NCI-H69 (cell line): Measurements from ENCODE around the gene SH2D3A.
"Not testable (repeated sequence)": the region's sequence is repeated elsewhere in the genome, so short reads cannot be mapped to it uniquely, and the experiment has no call there.

Experiments used
- DNase-seq: peaks from one replicate; lab custom pipeline; 2025; lab: John Stamatoyannopoulos, UW

The SH2D3A gene

GRCh38 chr19:6788896-6789295 is 21.7 kb upstream of the SH2D3A start:
- no peak for DNase-seq

GRCh38 chr19:6787393-6787792 is 20.2 kb upstream of the SH2D3A start:
- DNase-seq = no peak

- no peak for DNase-seq
These were observed 12.0 kb upstream of the SH2D3A start for GRCh38 chr19:6779206-6779605.

DNA sequence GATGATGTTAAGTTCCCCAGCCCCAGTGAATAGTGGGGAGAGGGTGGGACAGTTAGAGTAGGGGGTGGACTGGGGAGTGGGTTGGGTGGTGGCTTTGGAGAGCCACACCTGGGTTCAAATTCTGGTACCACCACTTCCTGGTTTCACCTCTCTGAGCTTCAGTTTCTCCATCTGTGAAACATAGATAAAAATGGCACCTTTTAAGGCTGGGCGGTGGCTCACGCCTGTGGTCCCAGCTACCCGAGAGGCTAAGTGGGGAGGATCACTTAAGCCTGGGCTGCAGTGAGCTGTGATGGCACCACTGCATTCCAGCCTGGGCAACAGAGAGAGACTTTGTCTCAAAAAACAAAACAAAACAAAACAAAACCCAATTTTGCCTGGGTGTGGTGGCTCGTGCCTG is 11.2 kb upstream of the SH2D3A start:
- DNase-seq = no peak

- DNase-seq = no peak
These were observed 10.2 kb upstream of the SH2D3A start for GRCh38 chr19:6777434-6777833.

DNA sequence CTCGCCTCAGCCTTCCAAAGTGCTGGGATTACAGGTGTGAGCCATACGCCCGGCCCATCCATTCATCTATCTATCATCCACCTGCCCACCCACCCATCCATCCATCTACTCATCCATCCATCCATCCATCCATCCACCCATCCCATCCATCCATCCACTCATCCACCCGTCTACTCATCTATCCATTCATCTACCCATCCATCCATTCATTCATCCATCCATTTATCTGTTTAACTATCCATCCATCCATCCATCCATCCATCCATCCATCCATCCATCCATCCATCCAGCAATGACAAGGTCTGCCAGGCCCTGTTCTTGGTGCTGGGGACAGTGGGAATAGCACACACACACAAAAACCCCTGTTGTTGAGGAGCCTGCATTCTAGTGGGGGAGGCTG is 9.8 kb upstream of the SH2D3A start:
- DNase-seq = no peak

DNA sequence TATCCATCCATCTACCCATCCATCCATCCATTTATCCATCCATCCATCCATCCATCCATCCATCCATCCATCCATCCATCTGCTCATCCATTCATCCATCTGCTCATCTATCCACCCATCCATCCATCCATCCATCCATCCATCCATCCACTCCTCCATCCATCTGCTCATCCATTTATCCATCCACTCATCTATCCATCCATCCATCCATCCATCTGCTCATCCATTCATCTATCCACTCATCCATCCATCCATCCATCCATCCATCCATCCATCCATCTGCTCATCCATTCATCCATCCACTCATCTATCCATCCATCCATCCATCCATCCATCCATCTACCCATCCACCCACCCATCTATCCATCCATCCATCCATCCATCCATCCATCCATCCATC is 8.8 kb upstream of the SH2D3A start:
- not testable (repeated sequence) for DNase-seq

DNA sequence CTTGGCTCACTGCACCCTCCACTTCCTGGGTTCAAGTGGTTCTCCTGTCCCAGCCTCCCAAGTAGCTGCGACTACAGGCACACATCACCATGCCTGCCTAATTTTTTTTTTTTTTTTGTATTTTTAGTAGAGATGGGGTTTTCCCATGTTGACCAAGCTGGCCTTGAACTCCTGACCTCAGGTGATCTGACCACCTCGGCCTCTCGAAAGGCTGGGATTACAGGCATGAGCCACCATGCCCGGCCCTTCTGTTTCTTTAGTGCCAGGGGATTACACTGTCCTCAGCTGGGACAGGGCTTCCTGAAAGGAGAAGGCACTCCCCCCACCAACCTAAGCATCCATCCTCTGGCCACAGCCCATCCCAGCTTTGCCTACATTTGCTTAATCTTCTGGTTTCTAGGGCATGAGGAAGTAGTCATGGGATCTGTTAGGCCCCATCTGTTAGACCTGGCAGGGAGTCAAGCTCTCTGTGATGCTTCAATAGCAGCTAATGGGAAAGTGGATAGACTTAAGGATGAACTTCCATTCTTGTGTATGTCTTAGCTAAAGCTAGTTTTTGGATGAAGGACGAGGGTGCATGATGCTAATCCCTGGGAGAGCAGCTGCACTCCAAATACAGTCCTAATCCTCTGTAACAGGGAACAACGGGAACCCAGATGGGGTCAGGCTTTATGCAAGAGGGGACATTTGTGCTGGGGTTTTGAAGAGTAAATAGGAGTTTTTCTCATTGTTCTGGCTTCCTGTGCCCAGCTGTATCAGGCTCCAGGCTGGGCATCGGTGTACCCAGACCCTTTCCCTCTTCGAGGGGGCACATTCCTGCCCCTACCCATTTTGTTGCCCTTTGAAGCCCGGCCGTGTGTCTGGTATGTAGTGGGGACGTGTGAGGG is 7.8 kb upstream of the SH2D3A start:
- no peak for DNase-seq

DNA sequence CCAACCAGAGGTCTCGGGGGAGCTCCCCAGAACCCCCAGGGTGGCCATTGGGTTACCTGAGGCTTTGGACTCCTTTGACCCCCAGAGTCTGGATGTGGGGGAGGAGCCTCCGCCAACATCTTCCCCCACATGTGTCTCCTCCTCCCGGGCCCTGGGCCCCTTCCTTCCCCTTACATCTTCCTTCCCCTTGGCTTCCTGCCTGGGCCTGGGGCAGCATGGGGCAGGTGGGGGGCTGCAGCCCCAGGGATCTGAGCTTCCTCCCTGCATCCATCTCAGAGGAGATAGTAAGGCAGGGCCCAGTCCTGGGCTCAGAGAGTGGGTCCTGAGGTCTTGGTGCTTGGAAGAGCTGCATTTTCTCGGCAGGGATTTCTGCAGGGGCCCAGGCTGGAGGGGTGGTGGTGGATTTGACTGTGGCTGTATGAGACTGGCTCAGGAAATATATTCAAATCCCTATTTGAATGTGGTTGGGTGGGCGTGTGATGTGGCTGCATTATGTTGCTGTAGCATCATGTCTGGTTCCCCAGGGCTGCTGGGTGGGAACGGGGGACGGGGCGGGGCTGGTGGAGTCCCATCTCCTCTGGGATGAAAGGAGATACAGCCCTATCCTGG is 6.2 kb upstream of the SH2D3A start:
- no peak for DNase-seq

- no peak for DNase-seq
These were observed 5.7 kb upstream of the SH2D3A start for GRCh38 chr19:6772866-6773322.

DNA sequence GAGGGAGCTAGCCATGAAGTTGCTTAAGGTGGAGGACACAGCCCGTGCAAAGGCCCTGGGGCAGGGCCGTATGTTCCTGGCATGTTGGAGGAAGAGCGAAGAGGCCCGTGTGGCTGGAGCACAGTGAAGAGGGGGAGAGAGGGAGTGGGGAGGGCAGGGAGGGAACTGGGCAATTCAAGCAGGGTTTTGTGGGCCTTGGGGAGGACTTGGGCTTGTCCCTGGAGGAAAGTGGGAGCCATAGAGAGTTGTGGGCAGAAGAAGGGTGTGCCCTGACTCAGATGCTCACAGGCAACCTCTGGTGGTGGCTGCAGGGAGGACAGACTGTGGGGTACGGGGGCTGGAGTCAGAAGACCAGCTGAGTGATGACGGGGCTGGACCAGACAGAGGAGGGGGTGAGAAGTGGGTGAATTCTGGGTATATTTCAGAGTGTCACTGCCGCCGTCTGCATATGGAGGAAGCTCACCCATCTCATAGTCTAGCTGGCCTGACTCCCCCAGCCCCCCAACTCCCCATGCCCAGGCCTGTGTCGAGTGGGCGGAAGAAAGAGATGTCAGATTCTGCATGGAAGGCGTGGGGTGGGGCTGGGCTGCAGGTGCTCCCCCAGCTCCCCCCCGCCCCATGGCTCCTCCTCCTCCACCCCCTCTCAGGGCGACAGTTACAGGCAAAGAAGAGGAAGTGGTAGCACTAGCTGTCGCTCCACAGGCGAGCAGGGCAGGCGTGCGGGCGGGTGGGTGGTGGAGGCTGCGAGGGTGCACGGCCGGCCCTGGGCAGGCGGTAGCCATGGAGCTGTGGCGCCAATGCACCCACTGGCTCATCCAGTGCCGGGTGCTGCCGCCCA is 5.0 kb upstream of the SH2D3A start, which contains the start of gene VAV1:
Gene VAV1, plus strand, starts transcription at position 681 of the 838 bp plus-strand sequence. Its CDS starts 100 bp downstream, at position 781.
- DNase-seq = no peak

GRCh38 chr19:6771648-6772027 is 4.4 kb upstream of the SH2D3A start:
- not testable (repeated sequence) for DNase-seq

- DNase-seq = no peak
These were observed 1.9 kb upstream of the SH2D3A start for GRCh38 chr19:6769006-6769619.

GRCh38 chr19:6768236-6768785 is 1.1 kb upstream of the SH2D3A start:
- no peak for DNase-seq

DNA sequence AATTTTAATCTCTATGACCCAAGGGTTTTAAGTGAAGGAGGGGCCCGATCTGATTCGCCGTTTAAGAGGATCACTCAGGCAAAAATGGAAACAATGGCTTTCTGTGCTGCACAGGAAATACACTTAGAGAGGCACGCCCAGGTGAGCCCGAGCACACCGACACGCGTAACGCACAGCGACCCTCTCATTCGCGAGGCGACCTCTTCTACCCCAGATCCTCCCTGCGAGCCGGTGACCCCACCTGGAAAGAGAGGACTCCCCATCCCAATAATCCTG is 216 bp downstream of the SH2D3A start:
- DNase-seq = no peak

- no peak for DNase-seq
These were observed 716 bp downstream of the SH2D3A start for GRCh38 chr19:6766357-6767080.

DNA sequence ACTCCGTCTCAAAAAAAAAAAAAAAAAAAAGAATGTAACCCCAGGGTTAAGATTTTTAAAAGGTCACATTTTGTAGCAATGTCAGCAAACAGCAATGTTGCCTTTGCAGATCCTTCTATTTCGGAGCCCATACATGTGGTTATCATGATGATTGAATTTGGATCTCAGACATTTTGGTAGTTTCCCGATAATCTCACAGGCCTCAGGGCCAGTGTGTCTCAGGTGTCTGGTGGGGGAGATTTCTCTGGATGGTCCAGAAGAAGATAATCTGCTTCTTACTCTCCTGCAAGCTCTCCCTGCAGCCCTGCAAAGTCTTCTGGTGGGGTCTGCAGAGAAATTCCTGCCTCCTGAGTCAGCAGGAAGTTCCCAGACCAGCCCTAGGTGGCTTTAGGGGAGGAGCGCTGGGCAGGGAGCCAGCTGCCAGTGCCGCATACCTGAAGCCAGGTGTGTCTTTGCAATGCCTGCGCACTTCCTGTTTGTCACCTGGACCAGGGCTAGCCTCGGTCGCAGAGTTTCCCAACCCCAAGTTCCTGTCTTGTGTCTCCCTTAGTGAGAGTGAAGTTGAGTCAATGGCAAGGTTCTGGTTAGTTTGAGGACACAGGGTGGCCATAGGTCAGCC is 1.4 kb downstream of the SH2D3A start:
- no peak for DNase-seq

DNA sequence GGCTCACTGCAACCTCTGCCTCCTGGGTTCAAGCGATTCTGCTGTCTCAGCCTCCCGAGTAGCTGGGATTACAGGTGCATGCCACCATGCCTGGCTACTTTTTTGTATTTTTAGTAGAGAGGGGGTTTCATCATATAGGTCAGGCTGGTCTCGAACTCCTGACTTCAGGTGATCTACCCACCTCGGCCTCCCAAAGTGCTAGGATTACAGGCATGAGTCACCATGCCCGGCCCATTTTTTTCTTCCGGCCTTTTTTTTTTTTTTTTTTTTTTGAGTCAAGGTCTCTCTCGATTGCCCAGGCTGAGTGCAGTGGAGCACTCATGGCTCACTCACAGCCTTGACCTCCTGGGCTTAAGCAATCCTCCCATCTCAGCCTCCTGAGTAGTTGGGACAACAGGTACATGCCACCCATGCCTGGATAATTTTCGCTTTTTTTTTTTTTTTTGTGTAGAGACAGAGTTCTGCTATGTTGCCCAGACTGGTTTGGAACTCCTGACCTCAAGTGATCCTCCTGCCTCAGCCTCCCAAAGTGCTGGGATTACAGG is 4.9 kb downstream of the SH2D3A start:
- not testable (repeated sequence) for DNase-seq

- no peak for DNase-seq
These were observed 6.1 kb downstream of the SH2D3A start for GRCh38 chr19:6761053-6761676.

- no peak for DNase-seq
These were observed 6.6 kb downstream of the SH2D3A start for GRCh38 chr19:6760606-6761005.
